Endodermal cell (in vitro differentiated cells): Measurements from ENCODE around the gene TIE1. TPM values are rescaled to one million over a fixed set of nuclear protein-coding genes. Genes with fewer than 3 reads are reported as not detected.

Source experiments
- DNase-seq: peaks from one replicate; pipeline ENCODE4 v3.0.0-alpha.2; 2017
- H3K27ac ChIP-seq: 2 replicates; pipeline ENCODE4 v1.5.1; 2013; ENCODE audit warnings: mild to moderate bottlenecking, low read depth, low read length, moderate library complexity
- H3K27me3 ChIP-seq: 2 replicates; pipeline ENCODE4 v1.6.1; 2013; ENCODE audit warnings: mild to moderate bottlenecking, low read length, moderate library complexity; ENCODE audit not compliant: insufficient read depth, control insufficient read depth, poor library complexity, severe bottlenecking
- H3K36me3 ChIP-seq: 2 replicates; pipeline ENCODE4 v1.7.0; 2013; ENCODE audit warnings: mild to moderate bottlenecking, low read length, moderate library complexity; ENCODE audit not compliant: control insufficient read depth, insufficient read depth
- H3K4me1 ChIP-seq: one replicate; pipeline ENCODE4 v1.7.0; 2013; ENCODE audit warnings: low read length; ENCODE audit not compliant: control insufficient read depth, insufficient read depth
- H3K4me3 ChIP-seq: 2 replicates; pipeline ENCODE4 v1.5.1; 2013; ENCODE audit warnings: mild to moderate bottlenecking, low read length, moderate library complexity
- H3K9ac ChIP-seq: 2 replicates; pipeline ENCODE4 v1.6.1; 2013; ENCODE audit warnings: mild to moderate bottlenecking, low read length, moderate library complexity; ENCODE audit not compliant: poor library complexity, severe bottlenecking; ENCODE audit errors: extremely low read depth
- H3K9me3 ChIP-seq: 2 replicates; pipeline ENCODE4 v1.6.1; 2013; ENCODE audit warnings: mild to moderate bottlenecking, low read length, moderate library complexity; ENCODE audit not compliant: control insufficient read depth
- H3K27ac Mint-ChIP-seq: 2 replicates; pipeline ENCODE4 v1.8.0; 2020; ENCODE audit warnings: mixed read lengths
- H3K27me3 Mint-ChIP-seq: 2 replicates; pipeline ENCODE4 v1.8.0; 2021; ENCODE audit warnings: mild to moderate bottlenecking, mixed read lengths; ENCODE audit not compliant: insufficient read depth
- H3K36me3 Mint-ChIP-seq: 2 replicates; pipeline ENCODE4 v1.8.0; 2020; ENCODE audit warnings: low read depth, mixed read lengths
- H3K4me1 Mint-ChIP-seq: 2 replicates; pipeline ENCODE4 v1.8.0; 2020; ENCODE audit warnings: mixed read lengths
- H3K4me3 Mint-ChIP-seq: 2 replicates; pipeline ENCODE4 v1.8.0; 2020; ENCODE audit warnings: mild to moderate bottlenecking, moderate library complexity, mixed read lengths
- H3K9me3 Mint-ChIP-seq: 2 replicates; pipeline ENCODE4 v1.8.0; 2020; ENCODE audit warnings: mild to moderate bottlenecking, mixed read lengths
- WGBS, 2 experiments: methylation state at CpG; one replicate each; pipeline versions ENCODE4 v1.1.5 to v1.1.7; 2013; ENCODE audit warnings: missing lambda C conversion rate in 2 of 2, mixed read lengths in 1 of 2; ENCODE audit not compliant: insufficient coverage in 1 of 2, insufficient read length in 1 of 2; 5-methylcytosine and 5-hydroxymethylcytosine counted together
- total RNA-seq, 2 donors: library from RNA; stranded (reverse); fragmentation: NEBNext Ultra II Directional in 1 of 2; extraction: Animal tissue kit (Norgen Biotek cat#: 25700) in 1 of 2; gene quantifications; 2 replicates in 1 of 2; 3 replicates in 1 of 2; pipeline ENCODE4 v1.2.1, GENCODE V29; 2021
- TF ChIP-seq, protein P1 (sequence below): fragments of 200-600 bp; sonication (generic); conservative IDR thresholded peaks from 2 replicates; pipeline ENCODE4 v1.5.0; 2021; ENCODE audit warnings: antibody characterized with exemption, mild to moderate bottlenecking

The TIE1 gene
- total RNA-seq, 2 donors from 2014 or later: 0.40 to 0.99 TPM

DNA sequence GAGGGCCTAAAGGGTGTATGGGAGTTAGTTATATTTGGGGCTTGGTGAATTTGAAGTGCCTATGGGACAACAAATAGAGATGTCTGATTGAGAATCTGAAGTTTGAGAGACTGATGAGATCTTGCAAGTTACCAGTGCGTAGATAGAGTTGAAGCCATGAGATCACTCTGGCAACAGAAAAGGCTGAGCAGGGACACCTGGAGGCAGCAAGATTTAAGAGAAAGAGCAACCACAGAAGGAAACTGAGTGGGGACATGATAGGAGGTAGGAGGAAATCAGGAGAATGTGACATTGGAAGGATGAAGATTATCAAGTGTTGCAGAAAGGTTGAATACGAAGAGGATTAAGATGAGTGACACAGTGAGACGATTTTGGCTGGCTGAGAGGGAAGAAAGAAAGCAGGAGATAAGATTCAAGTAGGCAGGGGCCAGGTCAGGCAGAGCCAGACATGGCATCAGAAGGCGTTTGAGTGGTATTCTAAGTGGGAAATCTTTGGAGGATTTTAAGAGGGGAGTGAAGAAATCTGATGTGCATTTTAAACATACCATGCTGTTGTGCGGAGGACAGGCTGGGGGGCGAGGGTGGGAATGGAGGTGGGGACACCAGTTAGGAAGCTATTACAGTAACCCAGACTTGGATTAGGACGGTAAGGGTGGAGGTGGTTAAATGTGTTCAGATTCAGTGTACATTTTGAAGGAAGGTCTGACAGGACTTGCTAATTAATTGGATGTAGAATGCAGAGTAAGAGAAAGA, 33.8 kb downstream of the TIE1 start:
- Mint-ChIP-seq H3K36me3 (no peaks in the 10 kb centered on the region), H3K27me3 (no peaks in the 10 kb centered on the region), H3K9me3 (no peaks in the 10 kb centered on the region), H3K27ac (no peak overlapping the region), H3K4me1 (peaks cover 15% of the 10 kb centered on the region), H3K4me3 (no peak overlapping the region)
- no peaks in the 10 kb centered on the region for H3K9me3 ChIP-seq
- no peaks in the 10 kb centered on the region for H3K27me3 ChIP-seq
- DNase-seq: no peak
- H3K27ac ChIP-seq: no peak overlapping the region
- no peaks in the 10 kb centered on the region for H3K4me1 ChIP-seq
- TF ChIP-seq, protein P1, sequence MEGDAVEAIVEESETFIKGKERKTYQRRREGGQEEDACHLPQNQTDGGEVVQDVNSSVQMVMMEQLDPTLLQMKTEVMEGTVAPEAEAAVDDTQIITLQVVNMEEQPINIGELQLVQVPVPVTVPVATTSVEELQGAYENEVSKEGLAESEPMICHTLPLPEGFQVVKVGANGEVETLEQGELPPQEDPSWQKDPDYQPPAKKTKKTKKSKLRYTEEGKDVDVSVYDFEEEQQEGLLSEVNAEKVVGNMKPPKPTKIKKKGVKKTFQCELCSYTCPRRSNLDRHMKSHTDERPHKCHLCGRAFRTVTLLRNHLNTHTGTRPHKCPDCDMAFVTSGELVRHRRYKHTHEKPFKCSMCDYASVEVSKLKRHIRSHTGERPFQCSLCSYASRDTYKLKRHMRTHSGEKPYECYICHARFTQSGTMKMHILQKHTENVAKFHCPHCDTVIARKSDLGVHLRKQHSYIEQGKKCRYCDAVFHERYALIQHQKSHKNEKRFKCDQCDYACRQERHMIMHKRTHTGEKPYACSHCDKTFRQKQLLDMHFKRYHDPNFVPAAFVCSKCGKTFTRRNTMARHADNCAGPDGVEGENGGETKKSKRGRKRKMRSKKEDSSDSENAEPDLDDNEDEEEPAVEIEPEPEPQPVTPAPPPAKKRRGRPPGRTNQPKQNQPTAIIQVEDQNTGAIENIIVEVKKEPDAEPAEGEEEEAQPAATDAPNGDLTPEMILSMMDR: no peak
- WGBS, 2 experiments: 88 to 91% methylated on average over 6 to 7 of the region's 7 CpGs
- no peak overlapping the region for H3K9ac ChIP-seq
- H3K36me3 ChIP-seq: no peaks in the 10 kb centered on the region
- H3K4me3 ChIP-seq: no peak overlapping the region

DNA sequence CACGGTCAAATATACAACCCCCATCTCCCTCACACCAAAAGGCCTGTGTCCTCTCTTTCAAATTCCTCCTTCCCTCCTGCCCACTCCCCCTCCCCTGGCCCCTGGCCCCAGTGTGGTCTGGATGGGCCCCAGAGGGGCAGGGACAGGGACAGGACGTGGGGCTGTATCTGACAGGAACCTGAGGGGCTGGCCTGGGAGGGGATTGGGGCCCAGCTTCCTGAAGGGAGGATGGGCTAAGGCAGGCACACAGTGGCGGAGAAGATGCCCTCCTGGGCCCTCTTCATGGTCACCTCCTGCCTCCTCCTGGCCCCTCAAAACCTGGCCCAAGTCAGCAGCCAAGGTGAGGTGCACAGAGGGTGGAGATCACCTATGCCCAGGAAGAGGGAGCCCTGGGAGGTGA, 36.8 kb downstream of the TIE1 start, which contains the start of gene MPL:
MPL (plus strand) TSS at position 231 of the 400 bp plus-strand sequence; CDS start at position 262, 31 bp downstream.
- no peaks in the 10 kb centered on the region for H3K36me3 ChIP-seq
- WGBS, 2 experiments: 83% methylated on average over 3 of the region's 3 CpGs; no CpG with 5 or more reads in 1 of the 2 experiments

DNA sequence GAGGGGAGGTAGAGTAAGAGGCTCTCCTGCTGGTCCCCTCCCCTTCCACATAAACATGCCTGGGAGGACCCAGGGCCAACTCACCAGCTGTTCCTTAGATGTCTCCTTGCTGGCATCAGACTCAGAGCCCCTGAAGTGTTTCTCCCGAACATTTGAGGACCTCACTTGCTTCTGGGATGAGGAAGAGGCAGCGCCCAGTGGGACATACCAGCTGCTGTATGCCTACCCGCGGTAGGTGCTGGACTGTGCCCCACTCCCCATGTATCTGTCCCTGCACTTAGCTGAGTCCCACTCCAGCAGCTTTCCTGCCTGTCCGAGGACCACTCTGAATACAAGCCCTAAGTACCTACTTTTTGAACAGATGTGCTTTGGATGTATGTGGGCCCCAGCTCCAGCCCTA, 37.2 kb downstream of the TIE1 start:
- Mint-ChIP-seq H3K27me3 (no peaks in the 10 kb centered on the region), H3K36me3 (no peaks in the 10 kb centered on the region), H3K27ac (no peak overlapping the region), H3K9me3 (no peaks in the 10 kb centered on the region), H3K4me1 (peaks cover 5% of the 10 kb centered on the region), H3K4me3 (no peak overlapping the region)
- Histone ChIP-seq H3K9ac (no peak overlapping the region), H3K9me3 (no peaks in the 10 kb centered on the region), H3K4me3 (no peak overlapping the region), H3K36me3 (no peaks in the 10 kb centered on the region), H3K27me3 (no peaks in the 10 kb centered on the region), H3K27ac (no peak overlapping the region), H3K4me1 (no peaks in the 10 kb centered on the region)
- WGBS, 2 experiments: 88 to 95% methylated on average over 4 to 5 of the region's 5 CpGs
- TF ChIP-seq, protein P1: no peak
- peak; percentile 35 for DNase-seq

More for the DNA sequence above, 36.8 kb downstream of the TIE1 start, which contains the start of gene MPL:
- H3K36me3 Mint-ChIP-seq: no peaks in the 10 kb centered on the region
- H3K27ac Mint-ChIP-seq: no peak within 1 kb of the TSS
- no peak within 1 kb of the TSS for H3K9ac ChIP-seq
- H3K4me3 Mint-ChIP-seq: no peak within 1 kb of the TSS
- no peak within 1 kb of the TSS for H3K4me3 ChIP-seq
- no peaks in the 10 kb centered on the region for H3K27me3 Mint-ChIP-seq
- H3K4me1 ChIP-seq: no peaks in the 10 kb centered on the region
- no peaks in the 10 kb centered on the region for H3K9me3 Mint-ChIP-seq
- no peak within 1 kb of the TSS for H3K27ac ChIP-seq
- peak; percentile 38 for DNase-seq
- no peaks in the 10 kb centered on the region for H3K9me3 ChIP-seq
- TF ChIP-seq, protein P1: no peak
- H3K4me1 Mint-ChIP-seq: peaks cover 5% of the 10 kb centered on the region
- no peaks in the 10 kb centered on the region for H3K27me3 ChIP-seq
